ENCODE measurements around the gene UBE3A. TPM values are rescaled to one million over a fixed set of nuclear protein-coding genes. Genes with fewer than 3 reads are reported as not detected.

Gene UBE3A
- total RNA-seq, result 204 TPM

DNA sequence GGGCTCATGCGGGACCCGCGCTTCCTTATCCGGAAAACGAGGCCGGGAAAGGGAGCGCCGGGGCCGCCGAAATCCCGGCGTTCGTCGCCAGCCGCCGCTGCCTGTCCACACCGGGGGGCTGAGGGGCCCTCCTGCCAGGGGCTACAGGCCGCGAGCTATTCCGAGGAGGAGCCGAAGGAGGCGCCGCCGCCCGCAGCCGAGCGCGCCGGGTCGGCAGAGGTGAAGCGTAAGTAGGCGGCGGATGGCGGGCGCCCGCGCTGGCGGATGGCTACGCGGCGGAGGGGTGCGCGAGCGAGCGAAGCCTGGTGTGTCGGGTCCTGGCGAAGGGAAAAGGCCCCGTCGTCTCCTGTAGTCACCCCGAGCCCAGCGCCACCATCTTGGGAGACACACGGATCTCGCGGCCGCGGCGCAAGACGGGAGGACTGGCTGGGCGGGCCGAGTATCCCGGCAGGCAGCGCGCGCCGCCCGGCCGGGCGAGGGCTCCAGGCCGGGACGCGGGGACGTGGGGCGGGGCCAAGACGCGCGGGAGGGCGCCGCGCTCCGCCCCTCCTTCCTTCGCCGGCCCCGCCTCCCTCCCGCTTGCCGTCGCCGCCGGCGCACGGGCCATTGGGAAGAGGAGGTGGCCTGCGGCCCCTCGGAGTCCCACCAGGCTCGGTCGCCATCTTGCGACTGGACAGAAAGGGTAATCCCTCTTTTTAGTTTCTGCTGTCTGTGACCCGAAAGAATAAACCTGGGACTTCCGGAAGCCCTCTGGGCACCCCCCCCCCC lies at the start of gene UBE3A:
UBE3A (minus strand) TSS at position 424 of the 768 bp plus-strand sequence. CDS start 29,917 bp downstream, outside the sequence.

